ENCODE data around the gene ZNF568.

DNA sequence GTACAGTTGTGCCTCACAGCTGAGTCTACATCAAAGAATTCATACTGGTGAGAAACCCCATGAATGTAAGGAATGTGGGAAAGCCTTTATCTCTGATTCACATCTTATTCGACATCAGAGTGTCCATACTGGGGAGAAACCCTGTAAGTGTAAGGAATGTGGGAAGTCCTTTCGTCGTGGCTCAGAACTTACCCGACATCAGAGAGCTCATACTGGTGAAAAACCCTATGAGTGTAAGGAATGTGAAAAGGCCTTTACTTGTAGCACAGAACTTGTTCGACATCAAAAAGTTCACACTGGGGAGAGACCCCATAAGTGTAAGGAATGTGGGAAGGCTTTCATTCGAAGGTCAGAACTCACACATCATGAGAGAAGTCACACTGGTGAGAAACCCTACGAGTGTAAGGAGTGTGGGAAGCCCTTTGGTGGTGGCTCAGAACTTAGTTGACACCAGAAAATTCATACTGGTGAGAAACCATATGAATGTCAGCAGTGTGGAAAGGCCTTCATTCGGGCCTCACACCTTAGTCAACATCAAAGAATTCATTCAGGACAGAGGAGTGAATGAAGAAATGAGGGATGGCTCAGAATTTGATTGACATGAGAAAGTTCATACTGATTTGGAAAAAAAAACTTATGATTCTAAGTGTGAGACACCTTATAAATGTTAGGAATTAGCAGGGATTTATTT lies 81.2 kb downstream of the ZNF568 start:
- no peak for TF ChIP-seq RARB (CRISPR knock-in tag; IDR thresholded peaks at IDR 0.05)
- TF ChIP-seq PHF8 (IDR thresholded peaks at IDR 0.05; ENCODE audit: borderline replicate concordance, low read depth) = no peak
- no peak for TF ChIP-seq EP300 (IDR thresholded peaks at IDR 0.05)
- no peak for TF ChIP-seq BHLHE40 (IDR thresholded peaks at IDR 0.05; ENCODE audit: low read depth, low read length)
- TF ChIP-seq, protein P1, sequence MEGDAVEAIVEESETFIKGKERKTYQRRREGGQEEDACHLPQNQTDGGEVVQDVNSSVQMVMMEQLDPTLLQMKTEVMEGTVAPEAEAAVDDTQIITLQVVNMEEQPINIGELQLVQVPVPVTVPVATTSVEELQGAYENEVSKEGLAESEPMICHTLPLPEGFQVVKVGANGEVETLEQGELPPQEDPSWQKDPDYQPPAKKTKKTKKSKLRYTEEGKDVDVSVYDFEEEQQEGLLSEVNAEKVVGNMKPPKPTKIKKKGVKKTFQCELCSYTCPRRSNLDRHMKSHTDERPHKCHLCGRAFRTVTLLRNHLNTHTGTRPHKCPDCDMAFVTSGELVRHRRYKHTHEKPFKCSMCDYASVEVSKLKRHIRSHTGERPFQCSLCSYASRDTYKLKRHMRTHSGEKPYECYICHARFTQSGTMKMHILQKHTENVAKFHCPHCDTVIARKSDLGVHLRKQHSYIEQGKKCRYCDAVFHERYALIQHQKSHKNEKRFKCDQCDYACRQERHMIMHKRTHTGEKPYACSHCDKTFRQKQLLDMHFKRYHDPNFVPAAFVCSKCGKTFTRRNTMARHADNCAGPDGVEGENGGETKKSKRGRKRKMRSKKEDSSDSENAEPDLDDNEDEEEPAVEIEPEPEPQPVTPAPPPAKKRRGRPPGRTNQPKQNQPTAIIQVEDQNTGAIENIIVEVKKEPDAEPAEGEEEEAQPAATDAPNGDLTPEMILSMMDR (IDR thresholded peaks at IDR 0.05) = no peak
- TF ChIP-seq, protein P2, sequence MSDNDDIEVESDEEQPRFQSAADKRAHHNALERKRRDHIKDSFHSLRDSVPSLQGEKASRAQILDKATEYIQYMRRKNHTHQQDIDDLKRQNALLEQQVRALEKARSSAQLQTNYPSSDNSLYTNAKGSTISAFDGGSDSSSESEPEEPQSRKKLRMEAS (IDR thresholded peaks at IDR 0.05) = no peak
- no peak for TF ChIP-seq ZC3H11A (IDR thresholded peaks at IDR 0.05)
- no peak for TF ChIP-seq JUN (IDR thresholded peaks at IDR 0.05)
- TF ChIP-seq, protein P3, sequence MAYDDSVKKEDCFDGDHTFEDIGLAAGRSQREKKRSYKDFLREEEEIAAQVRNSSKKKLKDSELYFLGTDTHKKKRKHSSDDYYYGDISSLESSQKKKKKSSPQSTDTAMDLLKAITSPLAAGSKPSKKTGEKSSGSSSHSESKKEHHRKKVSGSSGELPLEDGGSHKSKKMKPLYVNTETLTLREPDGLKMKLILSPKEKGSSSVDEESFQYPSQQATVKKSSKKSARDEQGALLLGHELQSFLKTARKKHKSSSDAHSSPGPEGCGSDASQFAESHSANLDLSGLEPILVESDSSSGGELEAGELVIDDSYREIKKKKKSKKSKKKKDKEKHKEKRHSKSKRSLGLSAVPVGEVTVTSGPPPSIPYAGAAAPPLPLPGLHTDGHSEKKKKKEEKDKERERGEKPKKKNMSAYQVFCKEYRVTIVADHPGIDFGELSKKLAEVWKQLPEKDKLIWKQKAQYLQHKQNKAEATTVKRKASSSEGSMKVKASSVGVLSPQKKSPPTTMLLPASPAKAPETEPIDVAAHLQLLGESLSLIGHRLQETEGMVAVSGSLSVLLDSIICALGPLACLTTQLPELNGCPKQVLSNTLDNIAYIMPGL (CRISPR knock-in tag; IDR thresholded peaks at IDR 0.05; ENCODE audit: borderline replicate concordance) = no peak
- TF ChIP-seq, protein P4, sequence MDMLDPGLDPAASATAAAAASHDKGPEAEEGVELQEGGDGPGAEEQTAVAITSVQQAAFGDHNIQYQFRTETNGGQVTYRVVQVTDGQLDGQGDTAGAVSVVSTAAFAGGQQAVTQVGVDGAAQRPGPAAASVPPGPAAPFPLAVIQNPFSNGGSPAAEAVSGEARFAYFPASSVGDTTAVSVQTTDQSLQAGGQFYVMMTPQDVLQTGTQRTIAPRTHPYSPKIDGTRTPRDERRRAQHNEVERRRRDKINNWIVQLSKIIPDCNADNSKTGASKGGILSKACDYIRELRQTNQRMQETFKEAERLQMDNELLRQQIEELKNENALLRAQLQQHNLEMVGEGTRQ (IDR thresholded peaks at IDR 0.05) = no peak
- TF ChIP-seq, protein P5, sequence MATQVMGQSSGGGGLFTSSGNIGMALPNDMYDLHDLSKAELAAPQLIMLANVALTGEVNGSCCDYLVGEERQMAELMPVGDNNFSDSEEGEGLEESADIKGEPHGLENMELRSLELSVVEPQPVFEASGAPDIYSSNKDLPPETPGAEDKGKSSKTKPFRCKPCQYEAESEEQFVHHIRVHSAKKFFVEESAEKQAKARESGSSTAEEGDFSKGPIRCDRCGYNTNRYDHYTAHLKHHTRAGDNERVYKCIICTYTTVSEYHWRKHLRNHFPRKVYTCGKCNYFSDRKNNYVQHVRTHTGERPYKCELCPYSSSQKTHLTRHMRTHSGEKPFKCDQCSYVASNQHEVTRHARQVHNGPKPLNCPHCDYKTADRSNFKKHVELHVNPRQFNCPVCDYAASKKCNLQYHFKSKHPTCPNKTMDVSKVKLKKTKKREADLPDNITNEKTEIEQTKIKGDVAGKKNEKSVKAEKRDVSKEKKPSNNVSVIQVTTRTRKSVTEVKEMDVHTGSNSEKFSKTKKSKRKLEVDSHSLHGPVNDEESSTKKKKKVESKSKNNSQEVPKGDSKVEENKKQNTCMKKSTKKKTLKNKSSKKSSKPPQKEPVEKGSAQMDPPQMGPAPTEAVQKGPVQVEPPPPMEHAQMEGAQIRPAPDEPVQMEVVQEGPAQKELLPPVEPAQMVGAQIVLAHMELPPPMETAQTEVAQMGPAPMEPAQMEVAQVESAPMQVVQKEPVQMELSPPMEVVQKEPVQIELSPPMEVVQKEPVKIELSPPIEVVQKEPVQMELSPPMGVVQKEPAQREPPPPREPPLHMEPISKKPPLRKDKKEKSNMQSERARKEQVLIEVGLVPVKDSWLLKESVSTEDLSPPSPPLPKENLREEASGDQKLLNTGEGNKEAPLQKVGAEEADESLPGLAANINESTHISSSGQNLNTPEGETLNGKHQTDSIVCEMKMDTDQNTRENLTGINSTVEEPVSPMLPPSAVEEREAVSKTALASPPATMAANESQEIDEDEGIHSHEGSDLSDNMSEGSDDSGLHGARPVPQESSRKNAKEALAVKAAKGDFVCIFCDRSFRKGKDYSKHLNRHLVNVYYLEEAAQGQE (IDR thresholded peaks at IDR 0.05) = no peak

Data from A549 (cell line).